ENCODE results near the gene NUDT15. TPM values are rescaled to one million over a fixed set of nuclear protein-coding genes. Genes with fewer than 3 reads are reported as not detected.

NUDT15 gene
- 10 to 100 TPM in 2 of 4 donors, 1 to 10 TPM in 2; 6.8 to 13.3 (median 10.5) TPM for total RNA-seq

DNA sequence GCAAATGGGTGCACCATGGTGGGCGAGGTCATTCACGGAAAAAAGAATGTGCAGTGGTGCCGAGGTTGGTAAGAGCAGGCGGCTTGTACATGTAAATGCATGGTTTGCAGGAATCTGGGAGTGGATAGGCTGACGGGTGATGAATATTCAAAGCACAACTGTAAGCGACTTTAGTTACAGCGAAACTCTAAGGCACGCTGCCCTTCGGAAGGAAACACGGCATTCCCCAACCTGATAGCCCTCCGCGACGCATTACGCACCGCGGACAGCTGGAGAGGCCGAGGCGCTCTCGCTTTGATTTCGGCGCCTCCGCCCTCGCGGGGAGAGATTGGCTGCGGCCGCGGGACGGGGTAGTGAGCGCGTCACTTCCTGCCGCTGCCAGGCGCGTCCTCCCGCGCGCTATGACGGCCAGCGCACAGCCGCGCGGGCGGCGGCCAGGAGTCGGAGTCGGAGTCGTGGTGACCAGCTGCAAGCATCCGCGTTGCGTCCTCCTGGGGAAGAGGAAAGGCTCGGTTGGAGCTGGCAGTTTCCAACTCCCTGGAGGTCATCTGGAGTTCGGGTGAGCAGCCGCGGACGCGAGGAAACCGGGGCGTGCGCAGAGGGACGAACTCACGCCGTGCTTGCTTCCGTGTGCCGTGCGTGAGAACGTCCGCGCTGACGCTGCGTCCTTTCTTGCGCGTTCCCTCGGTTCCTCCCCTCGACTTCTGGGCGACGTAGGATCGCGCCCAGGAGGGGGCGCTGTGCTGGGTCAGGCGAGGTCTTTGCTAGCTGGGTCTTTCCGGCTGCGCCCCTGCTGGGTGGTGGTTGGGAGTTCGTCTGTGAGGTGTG lies at the start of gene NUDT15:
NUDT15 (plus strand) TSS at position 381 of the 828 bp plus-strand sequence; CDS start at position 402, 21 bp downstream.
- peak within 1 kb of the TSS; percentile 43 for H3K4me3 ChIP-seq (ENCODE audit: low read depth, poor library complexity, severe bottlenecking)
- TF ChIP-seq, protein P1, sequence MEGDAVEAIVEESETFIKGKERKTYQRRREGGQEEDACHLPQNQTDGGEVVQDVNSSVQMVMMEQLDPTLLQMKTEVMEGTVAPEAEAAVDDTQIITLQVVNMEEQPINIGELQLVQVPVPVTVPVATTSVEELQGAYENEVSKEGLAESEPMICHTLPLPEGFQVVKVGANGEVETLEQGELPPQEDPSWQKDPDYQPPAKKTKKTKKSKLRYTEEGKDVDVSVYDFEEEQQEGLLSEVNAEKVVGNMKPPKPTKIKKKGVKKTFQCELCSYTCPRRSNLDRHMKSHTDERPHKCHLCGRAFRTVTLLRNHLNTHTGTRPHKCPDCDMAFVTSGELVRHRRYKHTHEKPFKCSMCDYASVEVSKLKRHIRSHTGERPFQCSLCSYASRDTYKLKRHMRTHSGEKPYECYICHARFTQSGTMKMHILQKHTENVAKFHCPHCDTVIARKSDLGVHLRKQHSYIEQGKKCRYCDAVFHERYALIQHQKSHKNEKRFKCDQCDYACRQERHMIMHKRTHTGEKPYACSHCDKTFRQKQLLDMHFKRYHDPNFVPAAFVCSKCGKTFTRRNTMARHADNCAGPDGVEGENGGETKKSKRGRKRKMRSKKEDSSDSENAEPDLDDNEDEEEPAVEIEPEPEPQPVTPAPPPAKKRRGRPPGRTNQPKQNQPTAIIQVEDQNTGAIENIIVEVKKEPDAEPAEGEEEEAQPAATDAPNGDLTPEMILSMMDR (IDR thresholded peaks at IDR 0.05) = peak in 1 of 3 donors; percentile 98
- no peak for TF ChIP-seq POLR2A (IDR thresholded peaks at IDR 0.05)
- DNase-seq (ENCODE audit: low spot score in 2 of 2) = peak; percentile 89 to 98
- intact Hi-C loops (cut with DNase I; ENCODE audit: low total_unique reads) = loop anchor here (10.0 kb wide), 1 partner anchor 1243 kb away; the partner anchor contains the start of gene ESD
- 0 to 1% methylated on average over 39 to 53 of the region's 82 CpGs for WGBS, 2 donors

DNA sequence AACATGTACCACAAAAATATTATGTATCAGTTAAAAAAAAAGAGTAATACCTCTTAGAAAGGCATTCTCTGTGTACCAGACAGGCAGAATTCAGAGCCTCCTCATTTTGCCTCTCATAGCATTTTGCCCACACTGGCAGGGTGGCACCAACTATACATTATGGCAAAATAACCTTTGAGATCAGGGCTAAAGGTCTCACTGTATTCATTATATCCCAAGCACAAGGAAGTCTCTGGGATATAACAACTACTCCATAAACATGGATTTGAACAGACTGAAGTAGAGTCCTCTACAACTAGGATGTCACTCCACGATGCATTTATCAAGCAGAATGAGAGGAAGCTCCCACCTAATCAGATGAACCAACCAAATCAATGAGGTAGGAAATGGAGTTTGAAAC lies 47.1 kb upstream of the NUDT15 start:
- 90 to 94% methylated on average over 1 of the region's 1 CpG for WGBS, 2 donors
- intact Hi-C loops (cut with DNase I; ENCODE audit: low total_unique reads) = no loop called here
- H3K4me3 ChIP-seq (ENCODE audit: low read depth, poor library complexity, severe bottlenecking) = no peak overlapping the region
- TF ChIP-seq, protein P1 (IDR thresholded peaks at IDR 0.05) = no peak
- TF ChIP-seq POLR2A (IDR thresholded peaks at IDR 0.05) = no peak
- DNase-seq (ENCODE audit: low spot score in 2 of 2) = no peak

DNA sequence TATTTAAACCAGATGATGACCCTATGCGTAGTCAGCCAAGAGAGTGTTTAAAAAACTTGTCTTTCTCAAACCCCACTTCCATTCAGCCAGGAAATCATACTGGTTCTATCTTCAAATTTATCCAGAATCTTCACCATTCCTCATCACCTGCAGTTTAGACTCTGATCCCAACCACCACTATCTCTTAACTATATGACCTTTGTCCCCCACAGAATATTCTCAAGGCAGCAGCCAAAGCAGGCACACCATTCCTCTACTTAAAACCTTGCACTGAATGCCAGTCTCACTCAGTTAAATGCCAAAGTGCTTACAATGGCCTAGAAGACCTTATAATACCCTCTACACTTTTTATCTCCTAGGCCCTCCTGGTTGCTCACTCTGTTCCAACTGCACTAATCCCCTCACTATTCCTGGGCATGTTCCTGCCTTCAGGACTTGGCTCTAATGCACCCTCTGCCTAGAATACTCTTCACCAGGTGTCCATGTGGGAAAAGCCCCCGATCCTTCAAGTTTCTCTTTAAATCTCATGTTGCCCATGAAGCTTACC lies 46.5 kb upstream of the NUDT15 start:
- intact Hi-C loops (cut with DNase I; ENCODE audit: low total_unique reads) = no loop called here
- DNase-seq (ENCODE audit: low spot score in 2 of 2) = no peak
- WGBS, 2 donors = 92 to 100% methylated on average over 2 of the region's 2 CpGs
- no peak for TF ChIP-seq POLR2A (IDR thresholded peaks at IDR 0.05)
- TF ChIP-seq, protein P1 (IDR thresholded peaks at IDR 0.05) = no peak
- H3K4me3 ChIP-seq (ENCODE audit: low read depth, poor library complexity, severe bottlenecking) = no peak overlapping the region

DNA sequence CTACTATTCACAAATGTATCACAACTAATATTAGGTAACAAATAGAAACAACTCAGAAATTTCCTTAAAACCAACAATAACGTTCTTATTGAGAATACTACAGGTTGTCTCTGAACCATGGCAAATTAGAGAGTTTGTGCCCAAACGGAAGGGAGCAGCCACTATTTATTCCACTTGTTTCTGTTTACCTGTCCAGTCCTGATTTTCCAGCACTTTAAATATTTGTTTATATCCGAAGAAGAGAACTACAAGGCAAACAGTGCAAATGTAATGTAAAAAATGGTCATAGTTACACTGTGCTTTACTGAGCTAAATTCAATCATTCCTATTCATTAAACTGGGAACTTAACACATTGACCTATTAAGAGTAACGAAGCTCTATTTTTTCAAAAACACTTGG lies 45.7 kb upstream of the NUDT15 start:
- TF ChIP-seq, protein P1 (IDR thresholded peaks at IDR 0.05) = no peak
- no peak for TF ChIP-seq POLR2A (IDR thresholded peaks at IDR 0.05)
- 91 to 93% methylated on average over 4 of the region's 4 CpGs for WGBS, 2 donors
- DNase-seq (ENCODE audit: low spot score in 2 of 2) = no peak
- intact Hi-C loops (cut with DNase I; ENCODE audit: low total_unique reads) = no loop called here
- H3K4me3 ChIP-seq (ENCODE audit: low read depth, poor library complexity, severe bottlenecking) = no peak overlapping the region

DNA sequence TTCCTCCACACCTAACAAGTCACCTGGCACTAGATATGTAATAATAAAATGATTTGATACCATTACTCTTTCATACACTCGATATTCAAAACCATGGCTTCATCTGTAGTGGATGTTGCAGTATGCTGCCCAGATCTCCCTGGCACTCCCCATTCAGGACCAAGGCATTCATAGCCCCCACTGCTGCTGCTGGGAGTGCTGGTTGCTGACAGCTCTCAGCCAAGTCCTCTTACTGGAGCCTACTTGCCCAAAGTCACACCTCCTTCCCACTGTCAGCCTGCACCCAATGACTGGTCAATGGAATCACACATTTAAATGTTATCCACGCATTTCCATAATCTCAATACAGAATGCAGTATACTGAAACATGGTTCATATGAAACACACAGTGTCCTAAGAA lies 40.1 kb upstream of the NUDT15 start:
- intact Hi-C loops (cut with DNase I; ENCODE audit: low total_unique reads) = no loop called here
- H3K4me3 ChIP-seq (ENCODE audit: low read depth, poor library complexity, severe bottlenecking) = no peak overlapping the region
- TF ChIP-seq, protein P1 (IDR thresholded peaks at IDR 0.05) = no peak
- TF ChIP-seq POLR2A (IDR thresholded peaks at IDR 0.05) = no peak
- 94 to 97% methylated on average over 2 of the region's 2 CpGs for WGBS, 2 donors
- DNase-seq (ENCODE audit: low spot score in 2 of 2) = no peak
